Type B pancreatic cell (in vitro differentiated cells): Measurements from ENCODE around the gene APAF1. TPM values are rescaled to one million over a fixed set of nuclear protein-coding genes. Genes with fewer than 3 reads are reported as not detected.
"Not testable (repeated sequence)": the region's sequence is repeated elsewhere in the genome, so short reads cannot be mapped to it uniquely, and the experiment has no call there.

Experiments
- DNase-seq: peaks from one replicate; pipeline ENCODE4 v3.0.0; 2021; ENCODE audit warnings: mixed read lengths; ENCODE audit not compliant: unreplicated experiment; ENCODE audit errors: extremely low spot score
- H3K27ac Mint-ChIP-seq: 2 replicates; pipeline ENCODE4 v1.8.0; 2021; ENCODE audit warnings: mild to moderate bottlenecking, mixed read lengths
- H3K27me3 Mint-ChIP-seq: 2 replicates; pipeline ENCODE4 v1.8.0; 2021; ENCODE audit warnings: mixed read lengths
- H3K36me3 Mint-ChIP-seq: 2 replicates; pipeline ENCODE4 v1.8.0; 2021; ENCODE audit warnings: mixed read lengths
- H3K4me1 Mint-ChIP-seq: one replicate; pipeline ENCODE4 v1.8.0; 2021; ENCODE audit warnings: mixed read lengths; ENCODE audit not compliant: unreplicated experiment
- H3K4me3 Mint-ChIP-seq: 2 replicates; pipeline ENCODE4 v1.8.0; 2021; ENCODE audit warnings: mild to moderate bottlenecking, mixed read lengths
- H3K9me3 Mint-ChIP-seq: 2 replicates; pipeline ENCODE4 v1.8.0; 2021; ENCODE audit warnings: mixed read lengths
- long read RNA-seq: library from polyadenylated mRNA; unstranded; transcript quantifications from one replicate; pipeline ENCODE4 v2.0.0, GENCODE V29; 2020
- total RNA-seq: library from RNA; stranded (reverse); gene quantifications from 2 replicates; pipeline ENCODE4 v1.2.1, GENCODE V29; 2021; ENCODE audit warnings: low replicate concordance
- TF ChIP-seq, protein P1 (sequence below): fragments of 200-600 bp; sonication (generic); conservative IDR thresholded peaks from 2 replicates; pipeline ENCODE4 v1.5.0; 2021; ENCODE audit warnings: antibody characterized with exemption, mild to moderate bottlenecking

Gene APAF1, protein sequence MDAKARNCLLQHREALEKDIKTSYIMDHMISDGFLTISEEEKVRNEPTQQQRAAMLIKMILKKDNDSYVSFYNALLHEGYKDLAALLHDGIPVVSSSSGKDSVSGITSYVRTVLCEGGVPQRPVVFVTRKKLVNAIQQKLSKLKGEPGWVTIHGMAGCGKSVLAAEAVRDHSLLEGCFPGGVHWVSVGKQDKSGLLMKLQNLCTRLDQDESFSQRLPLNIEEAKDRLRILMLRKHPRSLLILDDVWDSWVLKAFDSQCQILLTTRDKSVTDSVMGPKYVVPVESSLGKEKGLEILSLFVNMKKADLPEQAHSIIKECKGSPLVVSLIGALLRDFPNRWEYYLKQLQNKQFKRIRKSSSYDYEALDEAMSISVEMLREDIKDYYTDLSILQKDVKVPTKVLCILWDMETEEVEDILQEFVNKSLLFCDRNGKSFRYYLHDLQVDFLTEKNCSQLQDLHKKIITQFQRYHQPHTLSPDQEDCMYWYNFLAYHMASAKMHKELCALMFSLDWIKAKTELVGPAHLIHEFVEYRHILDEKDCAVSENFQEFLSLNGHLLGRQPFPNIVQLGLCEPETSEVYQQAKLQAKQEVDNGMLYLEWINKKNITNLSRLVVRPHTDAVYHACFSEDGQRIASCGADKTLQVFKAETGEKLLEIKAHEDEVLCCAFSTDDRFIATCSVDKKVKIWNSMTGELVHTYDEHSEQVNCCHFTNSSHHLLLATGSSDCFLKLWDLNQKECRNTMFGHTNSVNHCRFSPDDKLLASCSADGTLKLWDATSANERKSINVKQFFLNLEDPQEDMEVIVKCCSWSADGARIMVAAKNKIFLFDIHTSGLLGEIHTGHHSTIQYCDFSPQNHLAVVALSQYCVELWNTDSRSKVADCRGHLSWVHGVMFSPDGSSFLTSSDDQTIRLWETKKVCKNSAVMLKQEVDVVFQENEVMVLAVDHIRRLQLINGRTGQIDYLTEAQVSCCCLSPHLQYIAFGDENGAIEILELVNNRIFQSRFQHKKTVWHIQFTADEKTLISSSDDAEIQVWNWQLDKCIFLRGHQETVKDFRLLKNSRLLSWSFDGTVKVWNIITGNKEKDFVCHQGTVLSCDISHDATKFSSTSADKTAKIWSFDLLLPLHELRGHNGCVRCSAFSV (N-terminal part only)
- total RNA-seq = 16.7 and 21.7 TPM in 2 replicates
- long read RNA-seq, partial matches to known transcripts = 1 of 4 reads
- long read RNA-seq, other reads (novel, unspliced or antisense) = 3 of 4 reads

DNA sequence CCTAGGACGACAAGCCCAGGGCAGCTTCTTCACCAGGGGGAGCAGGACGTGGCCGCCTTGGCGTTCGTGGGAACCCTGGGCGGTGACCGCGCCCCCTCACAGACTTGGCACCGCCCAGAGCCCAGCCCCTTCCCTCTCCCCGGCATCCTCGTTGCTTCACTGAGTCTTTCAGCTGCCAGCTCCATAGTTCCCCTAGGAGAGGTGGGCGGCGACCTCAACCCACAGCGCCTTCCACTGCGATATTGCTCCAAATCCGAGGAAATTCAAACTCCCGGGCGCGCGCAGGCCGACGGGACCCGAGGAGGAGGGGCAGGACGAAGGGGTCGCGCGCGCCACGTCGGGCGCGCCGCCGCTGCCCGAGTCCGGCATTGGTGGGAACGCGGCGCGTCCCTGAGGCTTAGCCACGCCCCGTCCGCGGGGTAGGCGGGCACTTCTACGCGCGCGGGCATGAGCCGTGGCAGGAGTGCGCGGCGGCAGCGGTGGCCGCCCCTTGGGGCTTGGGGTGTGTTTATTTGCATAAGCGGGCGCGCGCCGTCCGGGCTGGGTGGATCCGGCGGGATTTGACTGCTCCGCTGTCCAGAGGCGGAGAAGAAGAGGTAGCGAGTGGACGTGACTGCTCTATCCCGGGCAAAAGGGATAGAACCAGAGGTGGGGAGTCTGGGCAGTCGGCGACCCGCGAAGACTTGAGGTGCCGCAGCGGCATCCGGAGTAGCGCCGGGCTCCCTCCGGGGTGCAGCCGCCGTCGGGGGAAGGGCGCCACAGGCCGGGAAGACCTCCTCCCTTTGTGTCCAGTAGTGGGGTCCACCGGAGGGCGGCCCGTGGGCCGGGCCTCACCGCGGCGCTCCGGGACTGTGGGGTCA, at the start of gene APAF1, which contains the start of gene IKBIP:
Gene APAF1, plus strand, starts transcription at position 579 of the 860 bp plus-strand sequence. CDS start 3,070 bp downstream, outside the sequence.
Gene IKBIP, minus strand, starts transcription at position 77 of the 860 bp plus-strand sequence. CDS start 87 bp downstream, outside the sequence.
- peaks cover 6% of the 10 kb centered on the region for H3K4me1 Mint-ChIP-seq
- H3K36me3 Mint-ChIP-seq = peaks cover 8% of the 10 kb centered on the region
- no peaks in the 10 kb centered on the region for H3K9me3 Mint-ChIP-seq
- H3K4me3 Mint-ChIP-seq = peak within 1 kb of the TSS; percentile 97
- peak; percentile 98 for DNase-seq
- no peaks in the 10 kb centered on the region for H3K27me3 Mint-ChIP-seq
- peak within 1 kb of the TSS; percentile 93 for H3K27ac Mint-ChIP-seq
- TF ChIP-seq, protein P1, sequence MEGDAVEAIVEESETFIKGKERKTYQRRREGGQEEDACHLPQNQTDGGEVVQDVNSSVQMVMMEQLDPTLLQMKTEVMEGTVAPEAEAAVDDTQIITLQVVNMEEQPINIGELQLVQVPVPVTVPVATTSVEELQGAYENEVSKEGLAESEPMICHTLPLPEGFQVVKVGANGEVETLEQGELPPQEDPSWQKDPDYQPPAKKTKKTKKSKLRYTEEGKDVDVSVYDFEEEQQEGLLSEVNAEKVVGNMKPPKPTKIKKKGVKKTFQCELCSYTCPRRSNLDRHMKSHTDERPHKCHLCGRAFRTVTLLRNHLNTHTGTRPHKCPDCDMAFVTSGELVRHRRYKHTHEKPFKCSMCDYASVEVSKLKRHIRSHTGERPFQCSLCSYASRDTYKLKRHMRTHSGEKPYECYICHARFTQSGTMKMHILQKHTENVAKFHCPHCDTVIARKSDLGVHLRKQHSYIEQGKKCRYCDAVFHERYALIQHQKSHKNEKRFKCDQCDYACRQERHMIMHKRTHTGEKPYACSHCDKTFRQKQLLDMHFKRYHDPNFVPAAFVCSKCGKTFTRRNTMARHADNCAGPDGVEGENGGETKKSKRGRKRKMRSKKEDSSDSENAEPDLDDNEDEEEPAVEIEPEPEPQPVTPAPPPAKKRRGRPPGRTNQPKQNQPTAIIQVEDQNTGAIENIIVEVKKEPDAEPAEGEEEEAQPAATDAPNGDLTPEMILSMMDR = no peak

DNA sequence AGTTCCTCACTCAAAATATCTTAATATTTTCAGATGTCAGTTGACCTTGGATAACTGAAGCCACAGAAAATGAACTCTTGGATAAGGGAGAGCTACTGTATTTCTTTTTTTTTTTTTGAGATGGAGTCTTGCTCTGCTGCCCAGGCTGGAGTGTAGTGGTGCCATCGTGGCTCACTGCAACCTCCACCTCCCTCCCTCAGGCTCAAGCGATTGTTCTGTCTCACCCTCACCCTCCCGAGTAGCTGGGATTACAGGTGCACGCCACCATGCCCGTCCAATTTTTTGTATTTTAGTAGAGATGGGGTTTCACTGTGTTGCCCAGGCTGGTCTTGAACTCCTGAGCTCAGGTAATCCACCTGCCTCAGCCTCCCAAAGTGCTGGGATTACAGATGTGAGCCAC, 47.8 kb upstream of the APAF1 start:
- DNase-seq, H3K4me3 Mint-ChIP-seq, H3K27me3 Mint-ChIP-seq, H3K27ac Mint-ChIP-seq, H3K9me3 Mint-ChIP-seq: not testable (repeated sequence)
- H3K36me3 Mint-ChIP-seq = peaks cover 35% of the 10 kb centered on the region
- H3K4me1 Mint-ChIP-seq = peaks cover 15% of the 10 kb centered on the region

DNA sequence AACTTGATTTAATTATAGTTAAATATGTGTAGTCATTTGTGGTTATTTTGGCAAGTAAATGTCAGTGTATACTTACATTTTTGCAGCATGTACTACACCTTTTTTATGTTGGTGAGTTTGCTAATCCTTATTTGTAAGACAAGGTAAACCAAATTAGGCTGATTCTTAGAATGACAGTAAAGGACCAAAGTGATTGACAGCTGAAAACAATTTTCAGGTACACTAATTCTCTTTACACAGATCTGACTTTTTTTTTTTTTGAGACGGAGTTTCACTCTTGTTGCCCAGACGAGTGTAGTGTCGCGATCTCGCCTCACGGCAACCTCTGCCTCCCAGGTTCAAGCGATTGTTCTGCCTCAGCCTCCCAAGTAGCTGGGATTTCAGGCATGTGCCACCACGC, 43.2 kb upstream of the APAF1 start:
- DNase-seq = no peak
- TF ChIP-seq, protein P1 = no peak
- Mint-ChIP-seq H3K27ac (no peak overlapping the region), H3K27me3 (no peaks in the 10 kb centered on the region), H3K4me1 (no peaks in the 10 kb centered on the region), H3K9me3 (no peaks in the 10 kb centered on the region), H3K36me3 (peaks cover 26% of the 10 kb centered on the region), H3K4me3 (no peak overlapping the region)

DNA sequence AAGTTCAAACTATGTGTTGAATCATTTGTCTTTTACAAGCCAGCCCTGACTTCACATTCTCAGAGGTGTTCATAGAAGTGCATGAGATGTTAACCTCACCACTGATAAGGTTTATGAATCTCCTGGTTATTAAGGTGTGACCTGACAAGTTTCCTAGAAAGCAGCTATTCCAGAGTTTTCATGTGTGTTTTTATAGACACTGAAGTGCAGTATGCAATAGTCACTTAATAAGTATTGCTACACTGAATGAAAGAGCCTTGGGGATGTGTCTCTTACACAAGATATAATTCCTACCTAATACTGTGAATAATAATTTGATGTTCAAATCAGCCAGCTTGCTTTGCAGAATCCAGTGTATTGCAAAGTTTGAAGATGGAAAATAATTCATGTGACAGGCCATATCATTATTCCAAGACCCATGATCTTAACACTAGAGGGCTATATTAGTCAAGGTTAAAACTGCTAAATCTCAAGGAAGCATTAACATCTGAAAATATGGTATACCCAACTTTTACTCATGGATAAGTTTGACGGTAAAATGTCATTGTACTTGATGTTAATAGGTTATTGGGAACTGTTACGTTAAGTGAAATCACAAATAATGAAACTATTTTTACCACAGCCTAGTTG, 38.6 kb upstream of the APAF1 start:
- Mint-ChIP-seq H3K27ac (no peak overlapping the region), H3K27me3 (no peaks in the 10 kb centered on the region), H3K4me1 (no peaks in the 10 kb centered on the region), H3K9me3 (no peaks in the 10 kb centered on the region), H3K36me3 (peaks cover 9% of the 10 kb centered on the region), H3K4me3 (no peak overlapping the region)
- DNase-seq = no peak
- TF ChIP-seq, protein P1 = no peak

DNA sequence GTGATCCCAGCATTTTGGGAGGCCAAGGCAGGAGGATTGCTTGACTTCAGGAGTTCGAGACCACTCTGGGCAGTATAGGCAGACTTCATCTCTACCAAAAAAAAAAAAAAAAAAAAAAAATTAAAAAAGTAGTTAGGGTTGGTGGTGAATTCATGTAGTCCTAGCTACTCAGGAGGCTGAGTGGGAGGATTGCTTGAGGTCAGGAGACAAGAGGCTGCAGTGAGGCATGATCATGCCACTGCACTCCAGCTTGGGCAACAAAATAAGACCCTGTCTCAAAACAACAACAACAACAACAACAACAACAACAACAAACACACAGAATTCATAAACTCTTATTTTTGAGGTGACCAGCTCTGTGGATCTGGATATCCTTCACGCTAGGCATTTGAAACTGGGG, 34.5 kb upstream of the APAF1 start:
- TF ChIP-seq, protein P1 = no peak
- Mint-ChIP-seq H3K9me3 (no peaks in the 10 kb centered on the region), H3K4me3 (no peak overlapping the region), H3K27me3 (no peaks in the 10 kb centered on the region), H3K36me3 (peaks cover 6% of the 10 kb centered on the region), H3K4me1 (peaks cover 5% of the 10 kb centered on the region), H3K27ac (no peak overlapping the region)
- DNase-seq = no peak
